SK-MEL-5 (cell line): Measurements from ENCODE around the gene STRA8. TPM values are rescaled to one million over a fixed set of nuclear protein-coding genes. Genes with fewer than 3 reads are reported as not detected.

ENCODE experiments used
- DNase-seq: peaks from one replicate; pipeline ENCODE4 v3.0.0-alpha.2; 2016; ENCODE audit warnings: low read depth, low spot score
- in situ Hi-C: cut with HindIII; loops from 2 replicates; pipeline ENCODE4 v1.10.0; 2016; ENCODE audit warnings: low sequenced_read_pairs, high pct_unique_total_duplicates, low pct_unique_long_range_greater_than_20kb
- total RNA-seq: library from RNA; depleted of rRNA; stranded (reverse); fragments of >200 nt; shearing (Covaris generic); gene quantifications from 2 replicates; pipeline ENCODE4 v1.2.3, GENCODE V29; 2014

The STRA8 gene
- total RNA-seq, 1 experiment from 2014 or later: not detected

DNA sequence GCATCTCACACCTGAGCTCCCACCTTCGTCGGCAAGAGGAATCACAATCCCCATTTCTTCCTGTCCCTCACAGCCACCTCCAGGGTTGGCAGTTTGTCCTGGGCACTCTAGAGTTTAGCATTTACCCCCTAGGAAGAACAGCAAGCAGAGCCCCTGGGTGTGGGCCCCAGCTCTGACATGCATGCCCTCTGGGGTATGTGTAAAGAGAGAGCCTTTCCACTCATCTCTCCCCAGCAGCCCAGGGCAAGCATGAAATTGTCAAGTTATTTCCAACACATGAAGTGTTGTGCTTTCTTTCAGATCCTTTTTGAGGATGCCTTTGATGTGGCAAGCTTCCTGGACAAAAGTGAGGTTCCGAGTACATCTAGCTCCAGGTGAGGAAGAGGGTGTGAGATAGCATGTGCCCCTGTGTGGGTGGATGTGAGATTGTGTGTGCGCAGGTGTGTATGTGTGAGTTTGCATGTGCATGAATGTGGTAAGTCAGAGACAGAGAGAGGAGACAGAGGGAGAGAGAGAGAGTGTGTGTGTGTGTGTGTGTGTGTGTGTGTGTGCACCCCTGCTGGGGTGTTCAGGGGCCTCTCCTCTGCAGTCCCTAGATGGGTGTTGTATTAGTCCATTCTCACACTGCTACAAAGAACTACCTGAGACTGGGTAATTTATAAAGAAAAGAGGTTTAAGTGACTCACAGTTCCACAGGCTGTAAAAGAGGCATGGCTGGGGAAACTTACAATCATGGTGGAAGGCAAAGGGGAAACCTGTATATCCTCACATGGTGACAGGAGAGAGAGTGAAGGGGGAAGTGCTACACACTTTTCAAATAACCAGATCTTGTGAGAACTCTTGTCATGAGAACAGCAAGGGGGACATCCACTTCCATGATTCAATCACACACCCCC lies 18.1 kb downstream of the STRA8 start:
- in situ Hi-C loops: no loop called here
- DNase-seq: no peak

- peak; percentile 92 for DNase-seq
- in situ Hi-C loops: no loop called here
Observed at GRCh38 chr7:135253851-135254771, 20.5 kb downstream of the STRA8 start.

GRCh38 chr7:135257790-135258189 lies 24.2 kb downstream of the STRA8 start:
- no peak for DNase-seq
- in situ Hi-C loops: no loop called here

DNA sequence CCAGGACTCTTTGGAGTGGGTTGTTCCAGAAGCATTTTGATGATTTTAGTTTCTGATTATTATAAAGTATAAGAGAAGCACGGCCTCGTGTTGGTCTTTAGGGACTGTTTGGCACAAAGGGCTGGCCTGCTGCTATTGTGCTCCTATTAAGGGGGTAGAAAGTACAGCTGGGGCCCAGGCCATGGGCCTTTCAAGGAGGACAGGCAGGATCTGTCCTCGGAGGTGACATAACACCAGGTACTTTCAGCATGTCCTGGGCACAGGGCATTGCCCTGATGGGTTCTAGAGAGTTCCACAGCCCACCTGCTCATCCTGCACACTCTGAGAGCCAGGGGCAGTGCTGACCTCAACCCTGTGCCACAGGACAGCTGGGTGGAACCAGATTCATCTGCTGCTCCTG lies 24.9 kb downstream of the STRA8 start:
- no peak for DNase-seq
- in situ Hi-C loops: no loop called here

- no peak for DNase-seq
- in situ Hi-C loops: no loop called here
Observed at GRCh38 chr7:135259702-135260101, 26.1 kb downstream of the STRA8 start.

GRCh38 chr7:135260470-135260869 lies 26.8 kb downstream of the STRA8 start:
- no peak for DNase-seq
- in situ Hi-C loops: no loop called here

- peak; percentile 99 for DNase-seq
- in situ Hi-C loops: no loop called here
Observed at GRCh38 chr7:135260930-135261721, 27.5 kb downstream of the STRA8 start.

- no peak for DNase-seq
Observed at GRCh38 chr7:135262623-135263320, 29.1 kb downstream of the STRA8 start.

GRCh38 chr7:135263321-135263970 lies 29.8 kb downstream of the STRA8 start:
- in situ Hi-C loops: no loop called here
- DNase-seq: no peak

More at GRCh38 chr7:135262623-135263320, 29.1 kb downstream of the STRA8 start:
- in situ Hi-C loops: no loop called here

- no peak for DNase-seq
- in situ Hi-C loops: no loop called here
Observed at GRCh38 chr7:135265637-135266036, 32.0 kb downstream of the STRA8 start.

DNA sequence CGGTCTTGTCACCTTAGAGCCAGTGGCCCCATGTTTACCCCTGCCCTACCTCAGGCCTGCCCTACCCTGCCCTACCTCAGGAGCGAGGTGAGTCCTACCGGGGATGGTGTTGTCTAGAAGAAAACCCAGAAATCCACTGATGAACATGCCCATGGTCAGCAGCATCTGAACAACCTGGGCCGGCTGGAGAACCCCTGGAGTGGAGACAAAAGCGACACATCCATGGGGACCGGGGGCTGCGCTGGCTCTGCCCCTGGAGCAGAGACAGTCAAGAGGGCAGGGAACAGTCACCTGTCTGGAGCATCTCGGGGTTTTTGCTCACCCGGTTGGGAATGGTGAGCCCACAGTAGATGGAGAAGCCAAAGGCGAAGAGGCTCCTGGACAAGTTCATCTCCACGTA lies 36.3 kb downstream of the STRA8 start:
- in situ Hi-C loops: no loop called here
- no peak for DNase-seq

GRCh38 chr7:135270577-135271254 lies 37.1 kb downstream of the STRA8 start:
- no peak for DNase-seq
- in situ Hi-C loops: no loop called here

GRCh38 chr7:135271255-135271615 lies 37.6 kb downstream of the STRA8 start:
- in situ Hi-C loops: no loop called here
- no peak for DNase-seq

DNA sequence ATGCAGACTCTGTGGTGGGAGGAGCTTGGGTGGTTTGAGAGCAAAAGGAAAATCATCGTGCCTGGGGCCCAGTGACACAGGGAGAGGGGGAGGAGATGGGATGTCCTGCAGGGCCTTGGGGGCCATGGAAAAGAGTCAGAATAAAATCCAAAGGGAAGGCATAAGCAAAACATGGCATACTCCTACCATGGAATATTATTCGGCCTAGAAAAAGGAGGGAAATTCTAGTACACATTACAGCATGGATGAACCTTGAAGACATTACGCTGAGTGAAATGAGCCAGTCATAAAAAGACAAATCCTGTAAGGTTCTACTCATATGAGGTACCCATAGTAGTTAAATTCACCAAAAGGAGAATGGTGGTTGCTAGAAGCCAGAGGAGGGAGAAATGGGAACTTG lies 38.7 kb downstream of the STRA8 start:
- in situ Hi-C loops: no loop called here

GRCh38 chr7:135273581-135273980 lies 39.9 kb downstream of the STRA8 start:
- no peak for DNase-seq
- in situ Hi-C loops: no loop called here

More for the DNA sequence above, 38.7 kb downstream of the STRA8 start:
- no peak for DNase-seq
